ENCODE measurements around the gene CDH23. TPM values are rescaled to one million over a fixed set of nuclear protein-coding genes. Genes with fewer than 3 reads are reported as not detected.

CDH23 gene
- total RNA-seq, 4 donors from 2014 or later: 13.8 to 20.1 (median 17.3) TPM

DNA sequence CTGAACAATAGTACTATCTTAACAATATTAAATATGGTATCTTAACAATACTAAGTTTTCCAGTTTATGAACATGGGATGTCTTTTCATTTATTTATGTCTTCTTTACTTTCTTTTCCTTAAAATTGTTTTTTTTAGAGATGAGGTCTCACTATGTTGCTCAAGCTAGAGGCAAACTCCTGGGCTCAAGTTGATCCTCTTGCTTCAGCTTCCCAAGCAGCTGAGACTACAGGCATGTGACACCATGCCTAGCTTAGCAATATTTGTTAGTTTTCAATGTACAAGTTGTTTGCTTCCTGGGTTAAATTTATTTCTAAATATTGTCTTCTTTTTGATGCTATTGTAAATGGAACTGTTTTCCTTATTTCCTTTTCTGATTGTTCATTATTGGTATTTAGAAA lies 16.9 kb downstream of the CDH23 start:
- Histone ChIP-seq H3K27me3 (no peaks in the 10 kb centered on the region), H3K9me3 (peaks cover 0 to 24% (median 0%) of the 10 kb centered on the region in 4 donors), H3K4me1 (no peaks in the 10 kb centered on the region), H3K4me3 (no peak overlapping the region), H3K36me3 (no peaks in the 10 kb centered on the region), H3K27ac (no peak overlapping the region)
- TF ChIP-seq POLR2A (IDR thresholded peaks at IDR 0.05) (no peak), EP300 (IDR thresholded peaks at IDR 0.05) (no peak)
- TF ChIP-seq, protein P1, sequence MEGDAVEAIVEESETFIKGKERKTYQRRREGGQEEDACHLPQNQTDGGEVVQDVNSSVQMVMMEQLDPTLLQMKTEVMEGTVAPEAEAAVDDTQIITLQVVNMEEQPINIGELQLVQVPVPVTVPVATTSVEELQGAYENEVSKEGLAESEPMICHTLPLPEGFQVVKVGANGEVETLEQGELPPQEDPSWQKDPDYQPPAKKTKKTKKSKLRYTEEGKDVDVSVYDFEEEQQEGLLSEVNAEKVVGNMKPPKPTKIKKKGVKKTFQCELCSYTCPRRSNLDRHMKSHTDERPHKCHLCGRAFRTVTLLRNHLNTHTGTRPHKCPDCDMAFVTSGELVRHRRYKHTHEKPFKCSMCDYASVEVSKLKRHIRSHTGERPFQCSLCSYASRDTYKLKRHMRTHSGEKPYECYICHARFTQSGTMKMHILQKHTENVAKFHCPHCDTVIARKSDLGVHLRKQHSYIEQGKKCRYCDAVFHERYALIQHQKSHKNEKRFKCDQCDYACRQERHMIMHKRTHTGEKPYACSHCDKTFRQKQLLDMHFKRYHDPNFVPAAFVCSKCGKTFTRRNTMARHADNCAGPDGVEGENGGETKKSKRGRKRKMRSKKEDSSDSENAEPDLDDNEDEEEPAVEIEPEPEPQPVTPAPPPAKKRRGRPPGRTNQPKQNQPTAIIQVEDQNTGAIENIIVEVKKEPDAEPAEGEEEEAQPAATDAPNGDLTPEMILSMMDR (IDR thresholded peaks at IDR 0.05): no peak
- no peak for DNase-seq (ENCODE audit: low spot score in 2 of 2)

DNA sequence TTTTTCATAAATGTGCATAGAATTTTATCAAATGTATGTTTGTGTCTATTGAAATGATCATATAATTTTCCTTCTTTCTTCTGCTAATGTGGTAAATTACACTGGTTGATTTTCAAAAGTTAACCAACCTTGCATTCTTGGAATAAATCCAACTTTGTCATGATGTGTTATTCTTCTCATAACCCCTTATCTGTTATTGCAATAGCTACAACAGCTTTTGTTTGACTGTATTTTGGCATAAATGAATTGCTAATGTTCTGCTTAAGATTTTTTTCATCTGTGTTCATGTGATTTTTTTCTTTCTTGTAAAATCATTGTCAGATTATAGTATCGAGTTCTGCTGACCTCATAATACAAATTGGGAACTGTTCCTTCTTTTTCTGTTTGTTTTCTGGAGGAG lies 17.6 kb downstream of the CDH23 start:
- 10 to 12% methylated on average over 1 of the region's 1 CpG for WGBS, 2 donors
- no peak for TF ChIP-seq POLR2A (IDR thresholded peaks at IDR 0.05)
- TF ChIP-seq EP300 (IDR thresholded peaks at IDR 0.05): no peak
- TF ChIP-seq, protein P1 (IDR thresholded peaks at IDR 0.05): no peak

DNA sequence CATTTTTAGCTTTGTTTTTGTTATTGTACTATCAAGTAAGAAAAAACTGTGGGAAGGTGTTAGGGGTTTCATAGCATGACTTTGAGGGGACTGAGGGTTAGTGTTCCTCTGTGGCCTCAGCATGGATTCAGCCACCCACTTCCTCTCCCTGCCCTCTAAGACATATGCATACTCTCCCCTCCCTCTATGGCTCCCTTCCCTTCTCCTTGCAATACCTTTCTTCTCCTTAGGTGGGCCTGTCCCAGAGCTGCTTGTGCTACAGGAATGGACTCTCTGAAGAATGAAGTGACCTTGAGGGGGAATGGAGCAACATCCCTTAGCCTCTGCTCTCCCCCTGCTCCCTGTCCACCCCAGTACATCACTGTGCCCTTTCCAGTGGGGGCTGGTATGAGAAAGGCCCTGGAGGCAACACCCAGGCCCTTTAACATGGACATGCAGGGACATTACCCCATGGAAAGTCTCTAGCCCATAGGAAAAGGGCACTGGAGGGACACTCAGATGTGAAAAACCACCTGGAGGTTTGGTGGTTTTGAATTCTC lies 22.4 kb downstream of the CDH23 start:
- Histone ChIP-seq H3K36me3 (no peaks in the 10 kb centered on the region), H3K27ac (no peak overlapping the region), H3K27me3 (no peaks in the 10 kb centered on the region), H3K4me3 (no peak overlapping the region), H3K9me3 (no peaks in the 10 kb centered on the region), H3K4me1 (no peaks in the 10 kb centered on the region)
- no peak for DNase-seq (ENCODE audit: low spot score in 2 of 2)
- TF ChIP-seq POLR2A (IDR thresholded peaks at IDR 0.05) (no peak), EP300 (IDR thresholded peaks at IDR 0.05) (no peak)
- TF ChIP-seq, protein P1 (IDR thresholded peaks at IDR 0.05): no peak

More for the DNA sequence above, 17.6 kb downstream of the CDH23 start:
- Histone ChIP-seq H3K4me1 (no peaks in the 10 kb centered on the region), H3K27me3 (no peaks in the 10 kb centered on the region), H3K9me3 (peaks cover 0 to 24% (median 0%) of the 10 kb centered on the region in 4 donors), H3K4me3 (no peak overlapping the region), H3K36me3 (no peaks in the 10 kb centered on the region), H3K27ac (no peak overlapping the region)
- DNase-seq (ENCODE audit: low spot score in 2 of 2): no peak

DNA sequence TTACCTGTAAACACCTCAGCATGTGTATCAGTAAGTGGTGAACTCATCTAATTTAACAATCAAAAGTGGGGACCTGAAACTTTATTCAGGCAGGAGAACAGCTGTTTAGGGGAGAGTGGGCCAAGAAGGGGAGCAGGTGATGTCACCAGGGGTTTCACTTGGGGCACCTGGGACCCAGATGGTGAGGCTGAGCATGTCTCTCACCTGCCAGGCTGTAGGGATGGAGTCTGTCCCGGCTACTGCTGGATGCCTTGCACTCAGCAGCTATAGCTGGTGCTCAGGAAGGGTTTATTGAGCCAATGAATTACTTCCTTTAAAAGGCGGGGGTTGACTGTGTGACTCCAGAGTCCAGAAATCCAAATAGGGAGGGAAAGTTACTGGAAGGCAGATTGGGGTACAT lies 23.0 kb downstream of the CDH23 start:
- Histone ChIP-seq H3K4me3 (no peak overlapping the region), H3K27ac (no peak overlapping the region), H3K9me3 (no peaks in the 10 kb centered on the region), H3K36me3 (no peaks in the 10 kb centered on the region), H3K4me1 (no peaks in the 10 kb centered on the region), H3K27me3 (no peaks in the 10 kb centered on the region)
- DNase-seq (ENCODE audit: low spot score in 2 of 2): no peak
- 53 to 74% methylated on average over 2 of the region's 2 CpGs for WGBS, 2 donors
- TF ChIP-seq EP300 (IDR thresholded peaks at IDR 0.05) (no peak), POLR2A (IDR thresholded peaks at IDR 0.05) (no peak)
- TF ChIP-seq, protein P1 (IDR thresholded peaks at IDR 0.05): no peak

DNA sequence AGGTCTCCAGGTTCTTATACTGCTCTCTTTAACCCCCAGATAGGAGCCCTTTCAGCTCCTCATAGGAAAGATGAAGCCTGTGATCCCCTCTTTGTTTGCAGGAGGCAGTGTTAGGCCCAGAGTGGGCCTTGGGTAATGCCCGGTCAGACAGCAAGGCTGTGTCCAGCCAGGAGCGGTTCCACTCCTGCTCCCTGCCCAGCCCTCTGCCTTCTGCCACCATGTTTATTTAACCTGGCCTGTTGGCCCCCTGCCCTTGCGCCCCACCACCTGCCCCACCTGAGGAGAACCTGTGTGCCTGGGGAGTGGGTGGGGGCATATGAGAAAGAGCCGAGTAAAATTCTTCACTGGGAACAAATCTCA lies 24.3 kb downstream of the CDH23 start:
- H3K4me3 ChIP-seq: no peak overlapping the region
- 81% methylated on average over 4 of the region's 4 CpGs for WGBS, 2 donors
- H3K36me3 ChIP-seq: no peaks in the 10 kb centered on the region
- H3K27ac ChIP-seq: no peak overlapping the region
- no peaks in the 10 kb centered on the region for H3K9me3 ChIP-seq
- no peaks in the 10 kb centered on the region for H3K27me3 ChIP-seq
- no peaks in the 10 kb centered on the region for H3K4me1 ChIP-seq
- DNase-seq (ENCODE audit: low spot score in 2 of 2): no peak
- TF ChIP-seq, protein P1 (IDR thresholded peaks at IDR 0.05): no peak
- TF ChIP-seq POLR2A (IDR thresholded peaks at IDR 0.05): no peak
- TF ChIP-seq EP300 (IDR thresholded peaks at IDR 0.05): no peak
